HG02798 (cell line): ENCODE measurements around the gene FBXW12.
"Not testable (repeated sequence)": the region's sequence is repeated elsewhere in the genome, so short reads cannot be mapped to it uniquely, and the experiment has no call there.

ENCODE experiments used
- ATAC-seq: cut with Tn5 transposase; IDR thresholded peaks from one replicate; pipeline ENCODE4 v1.9.1; 2021; ENCODE audit warnings: mild to moderate bottlenecking; ENCODE audit not compliant: unreplicated experiment, poor library complexity

FBXW12 gene

GRCh38 chr3:48370333-48370713, 1.7 kb upstream of the FBXW12 start:
- no peak for ATAC-seq

GRCh38 chr3:48372377-48372770, 355 bp downstream of the FBXW12 start:
- no peak for ATAC-seq

- ATAC-seq: no peak
Observed at GRCh38 chr3:48372862-48373435, 930 bp downstream of the FBXW12 start.

- ATAC-seq: no peak
Observed at GRCh38 chr3:48387634-48388033, 15.6 kb downstream of the FBXW12 start.

GRCh38 chr3:48388966-48389365, 16.9 kb downstream of the FBXW12 start:
- no peak for ATAC-seq

GRCh38 chr3:48394391-48394790, 22.4 kb downstream of the FBXW12 start:
- ATAC-seq: no peak

- ATAC-seq: no peak
Observed at GRCh38 chr3:48395714-48396113, 23.7 kb downstream of the FBXW12 start.

- no peak for ATAC-seq
Observed at GRCh38 chr3:48397767-48398681, 26.0 kb downstream of the FBXW12 start.

- ATAC-seq: no peak
Observed at GRCh38 chr3:48398701-48399386, 26.8 kb downstream of the FBXW12 start.

GRCh38 chr3:48399387-48400172, 27.6 kb downstream of the FBXW12 start:
- no peak for ATAC-seq

- peak; percentile 35 for ATAC-seq
Observed at GRCh38 chr3:48400824-48401433, 28.9 kb downstream of the FBXW12 start.

GRCh38 chr3:48401434-48401901, 29.4 kb downstream of the FBXW12 start:
- not testable (repeated sequence) for ATAC-seq

- ATAC-seq: no peak
Observed at GRCh38 chr3:48402281-48402732, 30.3 kb downstream of the FBXW12 start.

GRCh38 chr3:48402907-48403306, 30.9 kb downstream of the FBXW12 start:
- ATAC-seq: no peak

GRCh38 chr3:48403533-48404439, 31.8 kb downstream of the FBXW12 start:
- ATAC-seq: no peak

- no peak for ATAC-seq
Observed at GRCh38 chr3:48404440-48405342, 32.7 kb downstream of the FBXW12 start.

- no peak for ATAC-seq
Observed at GRCh38 chr3:48405343-48405881, 33.4 kb downstream of the FBXW12 start.

- no peak for ATAC-seq
Observed at GRCh38 chr3:48405971-48406370, 34.0 kb downstream of the FBXW12 start.
